HCT116 (cell line): Measurements from ENCODE around the gene LAP3. TPM values are rescaled to one million over a fixed set of nuclear protein-coding genes. Genes with fewer than 3 reads are reported as not detected.

ENCODE experiments used
- ATAC-seq: fragments of 200-7000 bp; cut with Tn5 transposase; 2 replicates; pipeline ENCODE4 v1.9.1; 2020; ENCODE audit warnings: mild to moderate bottlenecking, moderate library complexity
- BruUV-seq: library from RNA; stranded (reverse); fragments of 400-500 nt; replicated peaks from 2 replicates; lab custom pipeline; 2021; lab: Mats Ljungman, UMichigan
- CTCF ChIA-PET: fragments of 300-600 bp; sonication (Branson Sonifier 250); formaldehyde crosslinking; loops from one replicate; lab custom pipeline; 2021; ENCODE audit warnings: antibody characterized with exemption; lab: Charles Lee
- POLR2A ChIA-PET: fragments of 300-600, 350-600 bp; sonication (Branson Sonifier 250); formaldehyde crosslinking; loops from one replicate; lab custom pipeline; 2021; ENCODE audit warnings: antibody characterized with exemption; lab: Charles Lee
- RAD21 ChIA-PET, 2 experiments: fragments of 300-600 bp; sonication (Branson Sonifier 250); formaldehyde crosslinking; loops; one replicate each; lab custom pipeline; 2023; ENCODE audit warnings: low total read pairs in 2 of 2; ENCODE audit not compliant: uncharacterized antibody in 2 of 2, unreplicated experiment in 2 of 2, low non-redundant PET in 1 of 2; lab: Charles Lee
- DNase-seq: peaks from one replicate; pipeline ENCODE4 v3.0.0-alpha.2; 2010; ENCODE audit warnings: low read depth, low spot score
- H2AFZ ChIP-seq: fragments of 200-600 bp; shearing (Covaris generic), sonication (generic); 2 replicates; pipeline ENCODE4 v1.6.1; 2017; ENCODE audit warnings: low read depth, mixed run types, mixed read lengths, antibody characterized with exemption, low read length; ENCODE audit not compliant: poor library complexity, severe bottlenecking
- H3K27ac ChIP-seq: 2 replicates; pipeline ENCODE4 v1.5.1; 2012; ENCODE audit warnings: low read depth, low read length
- H3K27me3 ChIP-seq: fragments of 200-600 bp; sonication (generic); 2 replicates; pipeline ENCODE4 v1.6.1; 2016; ENCODE audit warnings: mixed run types, low read length, mixed read lengths; ENCODE audit not compliant: insufficient read depth
- H3K36me3 ChIP-seq, 2 experiments: fragments of 200-500 bp in 1 of 2; fragments of 200-600 bp in 1 of 2; sonication (Bioruptor generic) in 1 of 2; sonication (generic) in 1 of 2; 2 replicates each; pipeline versions ENCODE4 v1.5.1 to v1.6.1; 2014 to 2016; ENCODE audit warnings: low read length in 2 of 2, inconsistent platforms in 1 of 2, mixed read lengths in 1 of 2, mixed run types in 1 of 2; ENCODE audit not compliant: insufficient read depth in 2 of 2, control insufficient read depth in 1 of 2
- H3K4me1 ChIP-seq, 2 experiments: fragments of 200-600 bp in 1 of 2; sonication (generic) in 1 of 2; 2 replicates each; pipeline versions ENCODE4 v1.5.1 to v1.6.1; 2012 to 2017; ENCODE audit warnings: low read length in 2 of 2, inconsistent platforms in 1 of 2, mild to moderate bottlenecking in 1 of 2, mixed read lengths in 1 of 2, mixed run types in 1 of 2, moderate library complexity in 1 of 2; ENCODE audit not compliant: insufficient read depth in 2 of 2, control insufficient read depth in 1 of 2
- H3K4me2 ChIP-seq: fragments of 200-600 bp; sonication (generic); 2 replicates; pipeline ENCODE4 v1.6.1; 2017; ENCODE audit warnings: mixed run types, low read length, mixed read lengths
- H3K4me3 ChIP-seq, 2 experiments: fragments of 200-600 bp in 1 of 2; sonication (generic) in 1 of 2; replicated peaks in 1 of 2; 2 replicates each; pipeline ENCODE4 v1.5.1; 2011 to 2016; ENCODE audit warnings: low read length in 2 of 2, control low read depth in 1 of 2, low read depth in 1 of 2, mild to moderate bottlenecking in 1 of 2, mixed read lengths in 1 of 2, mixed run types in 1 of 2
- H3K79me2 ChIP-seq: fragments of 200-600 bp; sonication (generic); 2 replicates; pipeline ENCODE4 v1.6.1; 2017; ENCODE audit warnings: mild to moderate bottlenecking, mixed run types, low read length, moderate library complexity, mixed read lengths; ENCODE audit not compliant: insufficient read depth
- H3K9ac ChIP-seq: fragments of 200-600 bp; sonication (generic); 2 replicates; pipeline ENCODE4 v1.6.1; 2016; ENCODE audit warnings: low read length, mixed read lengths
- H3K9me2 ChIP-seq: fragments of 200-600 bp; sonication (generic), shearing (Covaris generic); 2 replicates; pipeline ENCODE4 v1.6.1; 2017; ENCODE audit warnings: mixed run types, mild to moderate bottlenecking, moderate library complexity; ENCODE audit not compliant: insufficient read depth
- H3K9me3 ChIP-seq, 2 experiments: fragments of 200-500 bp in 1 of 2; fragments of 200-600 bp in 1 of 2; sonication (Bioruptor generic) in 1 of 2; sonication (generic) in 1 of 2; 2 replicates each; pipeline ENCODE4 v1.6.1; 2014 to 2017; ENCODE audit warnings: low read length in 2 of 2, mixed read lengths in 2 of 2, inconsistent platforms in 1 of 2, low read depth in 1 of 2, mild to moderate bottlenecking in 1 of 2, mixed run types in 1 of 2, moderate library complexity in 1 of 2; ENCODE audit not compliant: control insufficient read depth in 1 of 2, insufficient read depth in 1 of 2
- H4K20me1 ChIP-seq: fragments of 200-600 bp; sonication (generic), shearing (Covaris generic); 2 replicates; pipeline ENCODE4 v1.6.1; 2017; ENCODE audit warnings: mixed run types, mild to moderate bottlenecking, moderate library complexity; ENCODE audit not compliant: insufficient read depth
- CBX3 ChIP-seq: IDR thresholded peaks from 2 replicates; pipeline ENCODE4 v1.6.1; 2012; ENCODE audit warnings: low read depth
- CTCF ChIP-seq, 3 experiments: fragments of 200-600 bp in 1 of 3; sonication (generic) in 1 of 3; IDR thresholded peaks in 2 of 3; conservative IDR thresholded peaks in 1 of 3; 2 replicates each; pipeline ENCODE4 v1.5.1; 2012 to 2017; ENCODE audit warnings: low read depth in 2 of 3, low read length in 2 of 3, antibody characterized with exemption in 1 of 3, borderline replicate concordance in 1 of 3, control low read depth in 1 of 3, mild to moderate bottlenecking in 1 of 3, mixed read lengths in 1 of 3, mixed run types in 1 of 3, moderate library complexity in 1 of 3; ENCODE audit not compliant: insufficient read depth in 1 of 3
- ELF1 ChIP-seq: IDR thresholded peaks from 2 replicates; pipeline ENCODE4 v1.6.1; 2012; ENCODE audit warnings: low read depth, borderline replicate concordance
- EZH2phosphoT487 ChIP-seq: fragments of 200-600 bp; IDR thresholded peaks from 2 replicates; pipeline ENCODE4 v1.6.1; 2018; ENCODE audit warnings: antibody characterized with exemption, borderline replicate concordance
- FOSL1 ChIP-seq: IDR thresholded peaks from 2 replicates; pipeline ENCODE4 v1.6.1; 2012; ENCODE audit warnings: low read depth
- JUND ChIP-seq: IDR thresholded peaks from 2 replicates; pipeline ENCODE4 v1.6.1; 2012
- MAX ChIP-seq: IDR thresholded peaks from 2 replicates; pipeline ENCODE4 v1.6.1; 2012
- POLR2A ChIP-seq: IDR thresholded peaks from 2 replicates; pipeline ENCODE4 v1.7.0; 2011; ENCODE audit warnings: borderline replicate concordance; ENCODE audit not compliant: insufficient read depth, insufficient read length; ENCODE audit errors: extremely low read depth
- POLR2AphosphoS5 ChIP-seq: IDR thresholded peaks from 2 replicates; pipeline ENCODE4 v1.6.1; 2011; ENCODE audit warnings: mild to moderate bottlenecking, low read depth, low read length, moderate library complexity
- RAD21 ChIP-seq: IDR thresholded peaks from 2 replicates; pipeline ENCODE4 v1.6.1; 2012; ENCODE audit warnings: low read depth, mild to moderate bottlenecking
- SIN3A ChIP-seq: IDR thresholded peaks from 2 replicates; pipeline ENCODE4 v1.6.1; 2012; ENCODE audit warnings: low read depth
- SRF ChIP-seq: IDR thresholded peaks from 2 replicates; pipeline ENCODE4 v1.6.1; 2012; ENCODE audit warnings: low read depth
- TCF7L2 ChIP-seq: IDR thresholded peaks from 2 replicates; pipeline ENCODE4 v1.7.0; 2011; ENCODE audit warnings: borderline replicate concordance, inconsistent platforms; ENCODE audit not compliant: insufficient read depth, insufficient read length; ENCODE audit errors: extremely low read depth
- YY1 ChIP-seq: IDR thresholded peaks from 2 replicates; pipeline ENCODE4 v1.6.1; 2011; ENCODE audit warnings: low read length, low read depth, moderate library complexity, mild to moderate bottlenecking; ENCODE audit not compliant: insufficient replicate concordance; ENCODE audit errors: extremely low read depth
- ZFX ChIP-seq: fragments of 450-650 bp; IDR thresholded peaks from 2 replicates; pipeline ENCODE4 v1.6.1; 2017
- ZNF274 ChIP-seq: fragments of 200-500 bp; sonication (Bioruptor generic); IDR thresholded peaks from 2 replicates; pipeline ENCODE4 v1.6.1; 2014; ENCODE audit warnings: mild to moderate bottlenecking, low read depth, low read length, inconsistent platforms
- intact Hi-C: fragments of 100-400 bp; cut with micrococcal nuclease; formaldehyde crosslinking; loops from 2 replicates; pipeline ENCODE4 v1.10.0; 2022
- total RNA-seq: library from RNA; stranded (reverse); gene quantifications from one replicate; pipeline ENCODE4 v1.2.1, GENCODE V29; 2021; ENCODE audit not compliant: unreplicated experiment
- TF ChIP-seq, protein P1 (sequence below): IDR thresholded peaks from 2 replicates; pipeline ENCODE4 v1.6.1; 2011; ENCODE audit warnings: mild to moderate bottlenecking, low read length, moderate library complexity; ENCODE audit not compliant: insufficient replicate concordance; ENCODE audit errors: extremely low read depth
- TF ChIP-seq, protein P2 (sequence below): IDR thresholded peaks from 2 replicates; pipeline ENCODE4 v1.6.1; 2012; ENCODE audit warnings: low read depth

Gene LAP3
- total RNA-seq, 1 experiment from 2014 or later: 59.9 TPM

GRCh38 chr4:17639136-17639535 is 62.1 kb downstream of the LAP3 start:
- H3K4me3 ChIP-seq: no peak overlapping the region
- no peak overlapping the region for H3K4me2 ChIP-seq
- intact Hi-C loops: no loop called here
- no peak overlapping the region for H2AFZ ChIP-seq
- H3K36me3 ChIP-seq: peaks cover 2 to 5% of the 10 kb centered on the region in 2 experiments; a peak in 2 of 4 replicates
- H3K9me2 ChIP-seq: no peaks in the 10 kb centered on the region
- no peak for TF ChIP-seq POLR2A
- TF ChIP-seq CTCF (IDR thresholded peaks at IDR 0.05 in 2 of 3, conservative IDR thresholded peaks at IDR 0.05 in 1 of 3; ENCODE audit: borderline replicate concordance in 1 of 3, insufficient read depth in 1 of 3, low read depth in 2 of 3, low read length in 2 of 3): no peak
- no peak for TF ChIP-seq TCF7L2
- no peak for TF ChIP-seq CBX3
- TF ChIP-seq SRF: no peak
- no peak for TF ChIP-seq ZFX
- TF ChIP-seq FOSL1: no peak
- no peak for TF ChIP-seq YY1
- no peak for TF ChIP-seq ELF1
- no peak for TF ChIP-seq EZH2phosphoT487
- TF ChIP-seq, protein P1, sequence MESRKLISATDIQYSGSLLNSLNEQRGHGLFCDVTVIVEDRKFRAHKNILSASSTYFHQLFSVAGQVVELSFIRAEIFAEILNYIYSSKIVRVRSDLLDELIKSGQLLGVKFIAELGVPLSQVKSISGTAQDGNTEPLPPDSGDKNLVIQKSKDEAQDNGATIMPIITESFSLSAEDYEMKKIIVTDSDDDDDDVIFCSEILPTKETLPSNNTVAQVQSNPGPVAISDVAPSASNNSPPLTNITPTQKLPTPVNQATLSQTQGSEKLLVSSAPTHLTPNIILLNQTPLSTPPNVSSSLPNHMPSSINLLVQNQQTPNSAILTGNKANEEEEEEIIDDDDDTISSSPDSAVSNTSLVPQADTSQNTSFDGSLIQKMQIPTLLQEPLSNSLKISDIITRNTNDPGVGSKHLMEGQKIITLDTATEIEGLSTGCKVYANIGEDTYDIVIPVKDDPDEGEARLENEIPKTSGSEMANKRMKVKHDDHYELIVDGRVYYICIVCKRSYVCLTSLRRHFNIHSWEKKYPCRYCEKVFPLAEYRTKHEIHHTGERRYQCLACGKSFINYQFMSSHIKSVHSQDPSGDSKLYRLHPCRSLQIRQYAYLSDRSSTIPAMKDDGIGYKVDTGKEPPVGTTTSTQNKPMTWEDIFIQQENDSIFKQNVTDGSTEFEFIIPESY: no peak
- TF ChIP-seq MAX: no peak
- TF ChIP-seq POLR2AphosphoS5: no peak
- no peak for TF ChIP-seq SIN3A
- TF ChIP-seq, protein P2, sequence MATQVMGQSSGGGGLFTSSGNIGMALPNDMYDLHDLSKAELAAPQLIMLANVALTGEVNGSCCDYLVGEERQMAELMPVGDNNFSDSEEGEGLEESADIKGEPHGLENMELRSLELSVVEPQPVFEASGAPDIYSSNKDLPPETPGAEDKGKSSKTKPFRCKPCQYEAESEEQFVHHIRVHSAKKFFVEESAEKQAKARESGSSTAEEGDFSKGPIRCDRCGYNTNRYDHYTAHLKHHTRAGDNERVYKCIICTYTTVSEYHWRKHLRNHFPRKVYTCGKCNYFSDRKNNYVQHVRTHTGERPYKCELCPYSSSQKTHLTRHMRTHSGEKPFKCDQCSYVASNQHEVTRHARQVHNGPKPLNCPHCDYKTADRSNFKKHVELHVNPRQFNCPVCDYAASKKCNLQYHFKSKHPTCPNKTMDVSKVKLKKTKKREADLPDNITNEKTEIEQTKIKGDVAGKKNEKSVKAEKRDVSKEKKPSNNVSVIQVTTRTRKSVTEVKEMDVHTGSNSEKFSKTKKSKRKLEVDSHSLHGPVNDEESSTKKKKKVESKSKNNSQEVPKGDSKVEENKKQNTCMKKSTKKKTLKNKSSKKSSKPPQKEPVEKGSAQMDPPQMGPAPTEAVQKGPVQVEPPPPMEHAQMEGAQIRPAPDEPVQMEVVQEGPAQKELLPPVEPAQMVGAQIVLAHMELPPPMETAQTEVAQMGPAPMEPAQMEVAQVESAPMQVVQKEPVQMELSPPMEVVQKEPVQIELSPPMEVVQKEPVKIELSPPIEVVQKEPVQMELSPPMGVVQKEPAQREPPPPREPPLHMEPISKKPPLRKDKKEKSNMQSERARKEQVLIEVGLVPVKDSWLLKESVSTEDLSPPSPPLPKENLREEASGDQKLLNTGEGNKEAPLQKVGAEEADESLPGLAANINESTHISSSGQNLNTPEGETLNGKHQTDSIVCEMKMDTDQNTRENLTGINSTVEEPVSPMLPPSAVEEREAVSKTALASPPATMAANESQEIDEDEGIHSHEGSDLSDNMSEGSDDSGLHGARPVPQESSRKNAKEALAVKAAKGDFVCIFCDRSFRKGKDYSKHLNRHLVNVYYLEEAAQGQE: no peak
- TF ChIP-seq ZNF274: no peak
- TF ChIP-seq RAD21: no peak
- TF ChIP-seq JUND: no peak
- TF ChIP-seq, all 23 proteins: peak for 0
- H3K9me3 ChIP-seq: no peaks in the 10 kb centered on the region
- RAD21 ChIA-PET: no interaction called here
- no peaks in the 10 kb centered on the region for H3K4me1 ChIP-seq
- no peaks in the 10 kb centered on the region for H3K79me2 ChIP-seq
- no TSS peak for BruUV-seq
- DNase-seq (no peak), ATAC-seq (no peak)
- H3K27ac ChIP-seq: no peak overlapping the region
- POLR2A ChIA-PET: no interaction called here
- H3K27me3 ChIP-seq: no peaks in the 10 kb centered on the region
- no peak overlapping the region for H3K9ac ChIP-seq
- no peaks in the 10 kb centered on the region for H4K20me1 ChIP-seq
- CTCF ChIA-PET: no interaction called here
